H1 (cell line): Measurements from ENCODE around the gene RRAD. TPM values are rescaled to one million over a fixed set of nuclear protein-coding genes. Genes with fewer than 3 reads are reported as not detected.

ENCODE experiments used
- CTCF ChIA-PET: fragments of 300-600 bp; sonication (Branson Sonifier 250); formaldehyde crosslinking; loops from one replicate; lab custom pipeline; 2021; ENCODE audit not compliant: partially characterized antibody; lab: Charles Lee
- POLR2A ChIA-PET: fragments of 300-600 bp; sonication (Branson Sonifier 250); formaldehyde crosslinking; loops from one replicate; lab custom pipeline; 2021; ENCODE audit warnings: inconsistent platforms; ENCODE audit not compliant: partially characterized antibody; lab: Charles Lee
- DNase-seq, 2 experiments: peaks; one replicate each; pipeline versions ENCODE4 v3.0.0 to v3.0.0-alpha.2; 2010 to 2022; ENCODE audit warnings: low spot score in 2 of 2, low read depth in 1 of 2, mixed read lengths in 1 of 2
- FAIRE-seq: peaks from 2 replicates; lab custom pipeline; 2011; peaks lifted over from hg19 to GRCh38; lab: Jason Lieb, UNC
- H2AFZ ChIP-seq: 2 replicates; pipeline ENCODE4 v1.8.1; 2012; ENCODE audit warnings: low read length, inconsistent platforms
- H2AK5ac ChIP-seq: 2 replicates; pipeline ENCODE4 v1.6.1; 2013; ENCODE audit warnings: low read depth, low read length
- H2BK120ac ChIP-seq: replicated peaks from 2 replicates; pipeline ENCODE3; 2013; ENCODE audit warnings: low read depth, low read length, inconsistent platforms
- H2BK12ac ChIP-seq: 2 replicates; pipeline ENCODE4 v1.6.1; 2013; ENCODE audit warnings: low read depth, low read length
- H2BK15ac ChIP-seq: 2 replicates; pipeline ENCODE4 v1.6.1; 2013; ENCODE audit warnings: low read length
- H2BK20ac ChIP-seq: 2 replicates; pipeline ENCODE4 v1.6.1; 2013; ENCODE audit warnings: low read length
- H2BK5ac ChIP-seq: 2 replicates; pipeline ENCODE4 v1.6.1; 2013; ENCODE audit warnings: low read depth, low read length
- H3K14ac ChIP-seq: 2 replicates; pipeline ENCODE4 v1.6.1; 2013; ENCODE audit warnings: inconsistent platforms; ENCODE audit not compliant: insufficient read length
- H3K18ac ChIP-seq: 2 replicates; pipeline ENCODE4 v1.6.1; 2013; ENCODE audit warnings: low read length; ENCODE audit errors: extremely low read depth
- H3K23ac ChIP-seq: 2 replicates; pipeline ENCODE4 v1.6.1; 2013; ENCODE audit warnings: inconsistent platforms; ENCODE audit not compliant: insufficient read length
- H3K23me2 ChIP-seq: 2 replicates; pipeline ENCODE4 v1.6.1; 2013; ENCODE audit warnings: low read depth, low read length
- H3K27ac ChIP-seq: 2 replicates; pipeline ENCODE4 v1.6.1; 2011; ENCODE audit warnings: low read depth, low read length, inconsistent platforms
- H3K27me3 ChIP-seq, 4 experiments: replicated peaks in 1 of 4; 1 replicate in 1 of 4; 2 replicates in 3 of 4; pipeline versions ENCODE4 v1.6.1 to v1.8.1; 2011 to 2013; ENCODE audit warnings: low read length in 3 of 4, mild to moderate bottlenecking in 3 of 4, inconsistent platforms in 2 of 4, mixed read lengths in 2 of 4, moderate library complexity in 1 of 4; ENCODE audit not compliant: control insufficient read depth in 3 of 4, insufficient read depth in 3 of 4; ENCODE audit errors: extremely low read depth in 1 of 4
- H3K36me3 ChIP-seq, 4 experiments: 2 replicates each; pipeline versions ENCODE4 v1.6.1 to v1.8.1; 2011 to 2013; ENCODE audit warnings: mild to moderate bottlenecking in 4 of 4, low read length in 3 of 4, moderate library complexity in 2 of 4, control low read depth in 1 of 4, inconsistent platforms in 1 of 4; ENCODE audit not compliant: insufficient read depth in 4 of 4, control insufficient read depth in 2 of 4
- H3K4ac ChIP-seq: replicated peaks from 2 replicates; pipeline ENCODE3; 2013; ENCODE audit warnings: low read length, low read depth, mixed read lengths, inconsistent platforms; ENCODE audit not compliant: insufficient read length
- H3K4me1 ChIP-seq, 4 experiments: replicated peaks in 1 of 4; 1 replicate in 1 of 4; 2 replicates in 3 of 4; pipeline versions ENCODE4 v1.6.1 to v1.8.1; 2011 to 2013; ENCODE audit warnings: low read length in 3 of 4, inconsistent platforms in 2 of 4, mixed read lengths in 1 of 4; ENCODE audit not compliant: insufficient read depth in 4 of 4, control insufficient read depth in 3 of 4
- H3K4me2 ChIP-seq, 2 experiments: 2 replicates each; pipeline versions ENCODE4 v1.6.1 to v1.8.1; 2011 to 2013; ENCODE audit warnings: low read depth in 2 of 2, low read length in 2 of 2, control low read depth in 1 of 2, inconsistent platforms in 1 of 2, mild to moderate bottlenecking in 1 of 2; ENCODE audit not compliant: insufficient read depth in 1 of 2
- H3K4me3 ChIP-seq, 4 experiments: fragments of 200-600, 300-600 bp in 1 of 4; sonication (generic), shearing (Covaris generic), sonication (Bioruptor Twin) in 1 of 4; 2 replicates each; pipeline versions ENCODE4 v1.5.1 to v1.8.1; 2011 to 2016; ENCODE audit warnings: low read length in 4 of 4, low read depth in 3 of 4, control low read depth in 2 of 4, inconsistent platforms in 2 of 4, mild to moderate bottlenecking in 2 of 4, mixed read lengths in 1 of 4, moderate library complexity in 1 of 4; ENCODE audit not compliant: insufficient read depth in 2 of 4; ENCODE audit errors: extremely low read depth in 1 of 4
- H3K56ac ChIP-seq: replicated peaks from 2 replicates; pipeline ENCODE3; 2013; ENCODE audit warnings: low read depth, mild to moderate bottlenecking, mixed read lengths, low read length, inconsistent platforms; ENCODE audit not compliant: insufficient read length
- H3K79me1 ChIP-seq: 2 replicates; pipeline ENCODE4 v1.6.1; 2013; ENCODE audit warnings: low read depth, low read length, control low read depth
- H3K79me2 ChIP-seq, 2 experiments: 2 replicates each; pipeline versions ENCODE4 v1.6.1 to v1.8.1; 2012 to 2013; ENCODE audit warnings: low read length in 2 of 2, mild to moderate bottlenecking in 2 of 2, inconsistent platforms in 1 of 2; ENCODE audit not compliant: insufficient read depth in 2 of 2, control insufficient read depth in 1 of 2
- H3K9ac ChIP-seq, 4 experiments: replicated peaks in 1 of 4; 1 replicate in 1 of 4; 2 replicates in 3 of 4; pipeline versions ENCODE4 v1.6.1 to v1.8.1; 2011 to 2013; ENCODE audit warnings: low read depth in 3 of 4, low read length in 3 of 4, control low read depth in 2 of 4, mild to moderate bottlenecking in 2 of 4, moderate library complexity in 2 of 4, inconsistent platforms in 1 of 4; ENCODE audit errors: extremely low read depth in 1 of 4
- H3K9me3 ChIP-seq, 2 experiments: 2 replicates each; pipeline versions ENCODE4 v1.6.1 to v1.8.1; 2012 to 2013; ENCODE audit warnings: mild to moderate bottlenecking in 2 of 2, moderate library complexity in 2 of 2, control low read depth in 1 of 2, inconsistent platforms in 1 of 2, low read depth in 1 of 2, low read length in 1 of 2, mixed read lengths in 1 of 2; ENCODE audit not compliant: insufficient read depth in 2 of 2
- H4K20me1 ChIP-seq, 2 experiments: replicated peaks in 1 of 2; 2 replicates each; pipeline versions ENCODE3 to v1.8.1; 2011 to 2013; ENCODE audit warnings: inconsistent platforms in 2 of 2, low read length in 2 of 2, mild to moderate bottlenecking in 1 of 2; ENCODE audit not compliant: insufficient read depth in 2 of 2, control insufficient read depth in 1 of 2
- H4K5ac ChIP-seq: 2 replicates; pipeline ENCODE4 v1.6.1; 2013; ENCODE audit warnings: low read length, low read depth, mixed read lengths, inconsistent platforms; ENCODE audit not compliant: insufficient read length
- H4K8ac ChIP-seq: 2 replicates; pipeline ENCODE4 v1.8.0; 2013; ENCODE audit warnings: mild to moderate bottlenecking, moderate library complexity, low read length, inconsistent platforms; ENCODE audit not compliant: insufficient read depth; ENCODE audit errors: extremely low read depth
- H4K91ac ChIP-seq: replicated peaks from 2 replicates; pipeline ENCODE3; 2013; ENCODE audit warnings: low read length, mixed read lengths, inconsistent platforms; ENCODE audit not compliant: insufficient read length
- CBX8 ChIP-seq: fragments of 300-800, 300-1000 bp; sonication (generic); IDR thresholded peaks from 2 replicates; pipeline ENCODE4 v1.7.1; 2016; ENCODE audit warnings: low read depth, low read length, borderline replicate concordance
- GTF2F1 ChIP-seq: IDR thresholded peaks from 2 replicates; pipeline ENCODE4 v1.6.1; 2012; ENCODE audit warnings: low read depth, low read length, improper control_type of control experiment, borderline replicate concordance
- POU5F1 ChIP-seq: IDR thresholded peaks from 2 replicates; pipeline ENCODE4 v1.6.1; 2011; ENCODE audit warnings: low read depth, mild to moderate bottlenecking, low read length, moderate library complexity
- SP4 ChIP-seq: IDR thresholded peaks from 2 replicates; pipeline ENCODE4 v1.6.1; 2012; ENCODE audit warnings: low read length, inconsistent platforms
- SUZ12 ChIP-seq: fragments of 200-600 bp; sonication (generic); IDR thresholded peaks from 2 replicates; pipeline ENCODE4 v1.6.1; 2012; ENCODE audit warnings: mild to moderate bottlenecking, inconsistent platforms, low read length, moderate library complexity, mixed read lengths
- WGBS, 2 experiments: shearing (Covaris generic) in 1 of 2; methylation state at CpG; one replicate each; pipeline versions ENCODE4 v1.1.6 to v1.1.7; 2013 to 2015; ENCODE audit warnings: low lambda C conversion rate in 2 of 2, mixed read lengths in 2 of 2, inconsistent platforms in 1 of 2, low coverage in 1 of 2, missing lambda C conversion rate in 1 of 2; ENCODE audit not compliant: insufficient replicate concordance in 2 of 2, insufficient coverage in 1 of 2, insufficient read length in 1 of 2; ENCODE audit errors: extremely low coverage in 1 of 2, missing lambda C conversion rate in 1 of 2; 5-methylcytosine and 5-hydroxymethylcytosine counted together
- polyA plus RNA-seq, 7 experiments: library from polyadenylated mRNA; depleted of rRNA in 3 of 7; stranded (reverse) in 5 of 7; unstranded in 2 of 7; fragments of >200 nt in 5 of 7; fragments of 200-250 nt in 2 of 7; gene quantifications; 1 replicate in 5 of 7; 2 replicates in 1 of 7; 4 replicates in 1 of 7; pipeline versions ENCODE4 v1.2.1 to v1.2.3, GENCODE V29; 2011 to 2013; ENCODE audit warnings: missing spikeins in 2 of 7, mixed read lengths in 2 of 7
- total RNA-seq: library from RNA; stranded (reverse); fragmentation: NEBNext Ultra II Directional; extraction: Animal tissue kit (Norgen Biotek cat#: 25700); gene quantifications from 2 replicates; pipeline ENCODE4 v1.2.1, GENCODE V29; 2021

The RRAD gene
- total and polyA plus RNA-seq, 2 of the 8 experiments (the other 6 are each of a cell fraction or from before 2014, with no cell fraction given), result 0.17 TPM; not detected in 1

GRCh38 chr16:66972983-66973382 is 47.6 kb upstream of the RRAD start:
- Histone ChIP-seq H3K14ac (no peak overlapping the region), H3K4ac (no peak overlapping the region), H3K9ac (no peak overlapping the region), H4K91ac (no peak overlapping the region), H2AK5ac (no peak overlapping the region), H3K79me1 (no peaks in the 10 kb centered on the region), H2AFZ (no peak overlapping the region), H3K4me1 (no peaks in the 10 kb centered on the region; a peak in 1 of 7 replicates), H2BK5ac (no peak overlapping the region), H3K79me2 (no peaks in the 10 kb centered on the region), H3K4me2 (no peak overlapping the region), H2BK12ac (no peak overlapping the region), H3K27ac (no peak overlapping the region), H3K23me2 (no peaks in the 10 kb centered on the region), H3K27me3 (no peaks in the 10 kb centered on the region), H2BK20ac (no peak overlapping the region), H3K23ac (no peak overlapping the region), H3K9me3 (no peaks in the 10 kb centered on the region), H4K5ac (no peak overlapping the region), H3K4me3 (no peak overlapping the region), H4K20me1 (no peaks in the 10 kb centered on the region), H3K36me3 (no peaks in the 10 kb centered on the region), H3K18ac (no peak overlapping the region), H3K56ac (no peak overlapping the region), H4K8ac (no peak overlapping the region), H2BK15ac (no peak overlapping the region), H2BK120ac (no peak overlapping the region)
- FAIRE-seq, result no peak
- 93% methylated on average over 9 of the region's 9 CpGs; no CpG with 5 or more reads in 1 of the 2 experiments for WGBS, 2 experiments
- POLR2A ChIA-PET, result interaction anchor here (1.6 kb wide), 1 partner anchor 13 kb away, joined by 6 read pairs; the partner anchor contains the start of gene CES3
- no peak for DNase-seq
- CTCF ChIA-PET, result interaction anchor here (1.0 to 10.2 kb wide), 8 partner anchors 11 to 185 kb away, joined by 3 to 130 read pairs (median 3); partner anchors contain the start of gene CES3
- TF ChIP-seq SUZ12, result no peak
- no peak for TF ChIP-seq GTF2F1
- no peak for TF ChIP-seq POU5F1
- no peak for TF ChIP-seq SP4
- no peak for TF ChIP-seq CBX8
